HFFc6 (cell line): ENCODE data around the gene TNFAIP3. TPM values are rescaled to one million over a fixed set of nuclear protein-coding genes. Genes with fewer than 3 reads are reported as not detected.

ENCODE experiments used
- DNase-seq: peaks from one replicate; pipeline ENCODE4 v3.0.0-alpha.2; 2018
- H3K27ac Mint-ChIP-seq: 2 replicates; pipeline ENCODE4 v1.8.0; 2020; ENCODE audit warnings: mild to moderate bottlenecking, mixed read lengths
- H3K27me3 Mint-ChIP-seq: 2 replicates; pipeline ENCODE4 v1.8.0; 2021; ENCODE audit warnings: mild to moderate bottlenecking, moderate library complexity, mixed read lengths; ENCODE audit not compliant: insufficient read depth
- H3K36me3 Mint-ChIP-seq: 2 replicates; pipeline ENCODE4 v1.8.0; 2021; ENCODE audit warnings: low read depth, mixed read lengths
- H3K4me1 Mint-ChIP-seq: 2 replicates; pipeline ENCODE4 v1.8.0; 2020; ENCODE audit warnings: low read depth, mixed read lengths
- H3K4me3 Mint-ChIP-seq: 2 replicates; pipeline ENCODE4 v1.8.0; 2020; ENCODE audit warnings: mild to moderate bottlenecking, moderate library complexity, mixed read lengths
- H3K9me3 Mint-ChIP-seq: 2 replicates; pipeline ENCODE4 v1.8.0; 2020; ENCODE audit warnings: mild to moderate bottlenecking, mixed read lengths
- total RNA-seq, 6 experiments: library from RNA; stranded (reverse); fragmentation: NEBNext Ultra II Directional; extraction: Animal tissue kit (Norgen Biotek cat#: 25700); gene quantifications; 2 replicates in 1 of 6; 3 replicates in 5 of 6; pipeline ENCODE4 v1.2.3, GENCODE V29; 2021
- TF ChIP-seq, protein P1 (sequence below): fragments of 200-600 bp; sonication (generic); IDR thresholded peaks from 2 replicates; pipeline ENCODE4 v1.5.0; 2021; ENCODE audit warnings: antibody characterized with exemption, mild to moderate bottlenecking

The TNFAIP3 gene
- total RNA-seq, 6 experiments from 2014 or later = 4.5 to 17.2 (median 7.8) TPM

GRCh38 chr6:137875058-137875520 lies 8.0 kb downstream of the TNFAIP3 start:
- H3K4me3 Mint-ChIP-seq = no peak overlapping the region
- peaks cover 36% of the 10 kb centered on the region for H3K36me3 Mint-ChIP-seq
- no peaks in the 10 kb centered on the region for H3K9me3 Mint-ChIP-seq
- H3K27me3 Mint-ChIP-seq = no peaks in the 10 kb centered on the region
- no peak overlapping the region for H3K27ac Mint-ChIP-seq
- H3K4me1 Mint-ChIP-seq = peaks cover 55% of the 10 kb centered on the region
- no peak for DNase-seq
- TF ChIP-seq, protein P1, sequence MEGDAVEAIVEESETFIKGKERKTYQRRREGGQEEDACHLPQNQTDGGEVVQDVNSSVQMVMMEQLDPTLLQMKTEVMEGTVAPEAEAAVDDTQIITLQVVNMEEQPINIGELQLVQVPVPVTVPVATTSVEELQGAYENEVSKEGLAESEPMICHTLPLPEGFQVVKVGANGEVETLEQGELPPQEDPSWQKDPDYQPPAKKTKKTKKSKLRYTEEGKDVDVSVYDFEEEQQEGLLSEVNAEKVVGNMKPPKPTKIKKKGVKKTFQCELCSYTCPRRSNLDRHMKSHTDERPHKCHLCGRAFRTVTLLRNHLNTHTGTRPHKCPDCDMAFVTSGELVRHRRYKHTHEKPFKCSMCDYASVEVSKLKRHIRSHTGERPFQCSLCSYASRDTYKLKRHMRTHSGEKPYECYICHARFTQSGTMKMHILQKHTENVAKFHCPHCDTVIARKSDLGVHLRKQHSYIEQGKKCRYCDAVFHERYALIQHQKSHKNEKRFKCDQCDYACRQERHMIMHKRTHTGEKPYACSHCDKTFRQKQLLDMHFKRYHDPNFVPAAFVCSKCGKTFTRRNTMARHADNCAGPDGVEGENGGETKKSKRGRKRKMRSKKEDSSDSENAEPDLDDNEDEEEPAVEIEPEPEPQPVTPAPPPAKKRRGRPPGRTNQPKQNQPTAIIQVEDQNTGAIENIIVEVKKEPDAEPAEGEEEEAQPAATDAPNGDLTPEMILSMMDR = no peak

GRCh38 chr6:137875606-137876005 lies 8.5 kb downstream of the TNFAIP3 start:
- no peaks in the 10 kb centered on the region for H3K27me3 Mint-ChIP-seq
- no peak for DNase-seq
- TF ChIP-seq, protein P1 = no peak
- H3K27ac Mint-ChIP-seq = no peak overlapping the region
- no peaks in the 10 kb centered on the region for H3K9me3 Mint-ChIP-seq
- H3K4me3 Mint-ChIP-seq = no peak overlapping the region
- H3K36me3 Mint-ChIP-seq = peaks cover 36% of the 10 kb centered on the region
- peaks cover 49% of the 10 kb centered on the region for H3K4me1 Mint-ChIP-seq

- Mint-ChIP-seq H3K9me3 (no peaks in the 10 kb centered on the region), H3K27ac (no peak overlapping the region), H3K27me3 (no peaks in the 10 kb centered on the region), H3K4me3 (no peak overlapping the region), H3K4me1 (peaks cover 40% of the 10 kb centered on the region), H3K36me3 (peaks cover 29% of the 10 kb centered on the region)
- no peak for DNase-seq
- TF ChIP-seq, protein P1 = no peak
Measured at GRCh38 chr6:137876547-137876946, 9.5 kb downstream of the TNFAIP3 start.

DNA sequence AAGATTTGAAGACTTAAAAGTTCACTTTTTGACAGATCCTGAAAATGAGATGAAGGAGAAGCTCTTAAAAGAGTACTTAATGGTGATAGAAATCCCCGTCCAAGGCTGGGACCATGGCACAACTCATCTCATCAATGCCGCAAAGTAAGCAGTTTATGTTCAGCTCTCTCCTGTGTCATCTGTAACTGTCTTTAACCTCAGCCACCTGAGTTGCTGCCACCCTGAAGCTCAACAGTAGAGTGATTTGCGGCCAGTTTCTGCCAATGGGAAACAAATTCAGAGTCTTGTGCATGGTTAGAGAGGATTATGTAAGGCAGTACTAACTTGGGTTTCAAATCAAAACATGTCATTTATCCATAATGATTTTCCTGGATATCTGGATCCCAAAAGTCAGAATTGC lies 10.1 kb downstream of the TNFAIP3 start:
- H3K27ac Mint-ChIP-seq = no peak overlapping the region
- no peak overlapping the region for H3K4me3 Mint-ChIP-seq
- TF ChIP-seq, protein P1 = no peak
- no peak for DNase-seq
- peaks cover 34% of the 10 kb centered on the region for H3K4me1 Mint-ChIP-seq
- peaks cover 26% of the 10 kb centered on the region for H3K36me3 Mint-ChIP-seq
- H3K27me3 Mint-ChIP-seq = no peaks in the 10 kb centered on the region; the same call in 1 of the 2 replicates
- no peaks in the 10 kb centered on the region for H3K9me3 Mint-ChIP-seq

DNA sequence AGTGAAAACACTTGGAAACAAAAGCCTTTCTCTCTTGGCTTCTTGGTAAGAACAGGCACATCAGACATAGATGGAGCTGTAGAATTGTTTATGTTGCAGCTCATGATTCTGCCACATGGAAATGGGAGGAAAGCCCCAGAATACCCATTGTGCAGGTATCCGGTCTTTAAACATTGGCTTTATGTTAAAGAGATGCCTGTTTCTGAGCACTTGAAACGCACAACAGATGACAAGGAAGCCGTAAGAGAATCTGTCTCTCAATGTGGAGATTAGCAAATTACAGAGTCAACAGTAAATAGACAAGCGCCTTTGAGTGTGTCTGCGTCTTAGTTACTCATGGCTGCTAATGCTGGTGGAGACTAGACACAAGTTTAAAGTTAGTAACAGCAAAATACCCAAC lies 10.5 kb downstream of the TNFAIP3 start:
- H3K9me3 Mint-ChIP-seq = no peaks in the 10 kb centered on the region
- no peaks in the 10 kb centered on the region; the same call in 1 of the 2 replicates for H3K27me3 Mint-ChIP-seq
- no peak overlapping the region for H3K4me3 Mint-ChIP-seq
- H3K27ac Mint-ChIP-seq = no peak overlapping the region
- peaks cover 29% of the 10 kb centered on the region for H3K4me1 Mint-ChIP-seq
- TF ChIP-seq, protein P1 = no peak
- H3K36me3 Mint-ChIP-seq = peaks cover 26% of the 10 kb centered on the region
- no peak for DNase-seq

DNA sequence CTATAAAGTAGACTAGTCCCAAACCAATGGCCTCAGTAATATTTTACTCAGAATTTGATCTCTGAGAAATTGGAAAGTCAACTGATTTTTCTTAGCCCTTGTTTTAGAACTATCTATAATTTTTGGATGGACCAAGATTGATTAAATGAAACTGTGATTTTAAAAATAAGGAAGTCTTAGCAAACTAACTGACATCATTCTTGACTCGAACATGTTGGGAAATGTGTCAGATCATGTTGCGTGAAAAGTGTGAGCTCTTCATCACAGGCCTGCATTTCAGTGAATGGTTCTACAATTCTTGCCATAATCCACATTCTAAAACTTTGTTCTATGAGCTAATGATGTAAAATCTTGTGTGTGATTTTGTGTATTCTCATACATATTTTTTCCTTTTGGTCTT lies 11.0 kb downstream of the TNFAIP3 start:
- DNase-seq = no peak

More for the DNA sequence above, 11.0 kb downstream of the TNFAIP3 start:
- Mint-ChIP-seq H3K36me3 (peaks cover 26% of the 10 kb centered on the region), H3K4me3 (no peak overlapping the region), H3K4me1 (peaks cover 25% of the 10 kb centered on the region), H3K9me3 (no peaks in the 10 kb centered on the region), H3K27ac (no peak overlapping the region; the same call in 1 of the 2 replicates), H3K27me3 (no peaks in the 10 kb centered on the region; the same call in 1 of the 2 replicates)
- TF ChIP-seq, protein P1 = no peak
